HEK293 (cell line): ENCODE measurements around the gene ABCG8.

Experiments
- CTCF ChIA-PET: fragments of 350-600 bp; formaldehyde crosslinking; extraction: SDS; loops from one replicate; lab custom pipeline; 2021; ENCODE audit warnings: antibody characterized with exemption; lab: Yijun Ruan, JAX
- POLR2A ChIA-PET: fragments of 300-600 bp; formaldehyde crosslinking; extraction: SDS; loops from one replicate; lab custom pipeline; 2020; ENCODE audit warnings: antibody characterized with exemption, inconsistent platforms; lab: Yijun Ruan, JAX
- H3K27ac ChIP-seq: fragments of 200-500 bp; sonication (Bioruptor generic); 2 replicates; pipeline ENCODE4 v1.5.1; 2014; ENCODE audit warnings: low read depth, low read length, control low read depth, inconsistent platforms; ENCODE audit errors: extremely low read depth
- H3K36me3 ChIP-seq, 2 experiments: fragments of 200-500 bp in 1 of 2; sonication (Bioruptor generic) in 1 of 2; 1 replicate in 1 of 2; 2 replicates in 1 of 2; pipeline ENCODE4 v1.5.1; 2014 to 2017; ENCODE audit warnings: inconsistent platforms in 2 of 2, low read length in 2 of 2; ENCODE audit not compliant: control insufficient read depth in 2 of 2, insufficient read depth in 1 of 2
- H3K4me1 ChIP-seq: fragments of 200-500 bp; sonication (Bioruptor generic); 2 replicates; pipeline ENCODE4 v1.5.1; 2014; ENCODE audit warnings: mild to moderate bottlenecking, low read length, inconsistent platforms; ENCODE audit not compliant: control insufficient read depth, insufficient read depth
- H3K4me3 ChIP-seq: 2 replicates; pipeline ENCODE4 v1.5.1; 2011; ENCODE audit warnings: low read depth, mild to moderate bottlenecking, control low read depth, low read length, moderate library complexity
- H3K9me3 ChIP-seq: fragments of 200-500 bp; sonication (Bioruptor generic); 2 replicates; pipeline ENCODE4 v1.5.1; 2014; ENCODE audit warnings: low read depth, low read length, inconsistent platforms; ENCODE audit not compliant: control insufficient read depth, insufficient read depth
- ATF2 ChIP-seq: fragments of 450-650 bp; formaldehyde crosslinking; IDR thresholded peaks from 2 replicates; pipeline ENCODE4 v1.5.1; 2016; ENCODE audit warnings: missing biosample characterization, missing genetic modification characterization, low read depth
- BCL6B ChIP-seq: fragments of 450-650 bp; formaldehyde crosslinking; IDR thresholded peaks from 2 replicates; pipeline ENCODE4 v1.5.1; 2017; ENCODE audit warnings: missing biosample characterization, missing genetic modification characterization
- GLI2 ChIP-seq: fragments of 450-650 bp; formaldehyde crosslinking; IDR thresholded peaks from 2 replicates; pipeline ENCODE4; 2017; ENCODE audit warnings: missing biosample characterization, missing genetic modification characterization, low read depth, borderline replicate concordance
- HIC1 ChIP-seq: fragments of 450-650 bp; formaldehyde crosslinking; IDR thresholded peaks from 2 replicates; pipeline ENCODE4 v1.5.1; 2016; ENCODE audit warnings: missing biosample characterization, missing genetic modification characterization
- IKZF3 ChIP-seq: fragments of 450-650 bp; IDR thresholded peaks from 2 replicates; pipeline ENCODE4 v1.5.0; 2018; ENCODE audit warnings: missing biosample characterization, mild to moderate bottlenecking, missing genetic modification characterization, moderate library complexity
- KLF10 ChIP-seq: fragments of 450-650 bp; IDR thresholded peaks from 2 replicates; pipeline ENCODE4 v1.5.1; 2018; ENCODE audit warnings: missing biosample characterization, mild to moderate bottlenecking, missing genetic modification characterization
- PRDM1 ChIP-seq: fragments of 450-650 bp; formaldehyde crosslinking; IDR thresholded peaks from 2 replicates; pipeline ENCODE4; 2016; ENCODE audit warnings: missing biosample characterization, missing genetic modification characterization
- ZBTB48 ChIP-seq: fragments of 450-650 bp; formaldehyde crosslinking; IDR thresholded peaks from 2 replicates; pipeline ENCODE4 v1.5.1; 2016; ENCODE audit warnings: missing biosample characterization, missing genetic modification characterization
- ZIC2 ChIP-seq: fragments of 450-650 bp; formaldehyde crosslinking; IDR thresholded peaks from 2 replicates; pipeline ENCODE4 v1.5.1; 2016; ENCODE audit warnings: missing biosample characterization, missing genetic modification characterization
- ZNF132 ChIP-seq: fragments of 450-650 bp; formaldehyde crosslinking; IDR thresholded peaks from 2 replicates; pipeline ENCODE4 v1.5.1; 2017; ENCODE audit warnings: missing biosample characterization, missing genetic modification characterization, borderline replicate concordance
- ZNF138 ChIP-seq: fragments of 450-650 bp; formaldehyde crosslinking; IDR thresholded peaks from 2 replicates; pipeline ENCODE4 v1.5.1; 2016; ENCODE audit warnings: missing biosample characterization, missing genetic modification characterization, borderline replicate concordance
- ZNF214 ChIP-seq: fragments of 450-650 bp; formaldehyde crosslinking; IDR thresholded peaks from 2 replicates; pipeline ENCODE4 v1.5.1; 2017; ENCODE audit warnings: missing biosample characterization, mild to moderate bottlenecking, missing genetic modification characterization, borderline replicate concordance
- ZNF223 ChIP-seq: fragments of 450-650 bp; formaldehyde crosslinking; IDR thresholded peaks from 2 replicates; pipeline ENCODE4 v1.5.1; 2016; ENCODE audit warnings: missing biosample characterization, missing genetic modification characterization
- ZNF23 ChIP-seq: fragments of 450-650 bp; formaldehyde crosslinking; IDR thresholded peaks from 2 replicates; pipeline ENCODE4 v1.5.1; 2016; ENCODE audit warnings: missing biosample characterization, missing genetic modification characterization, borderline replicate concordance
- ZNF239 ChIP-seq: fragments of 450-650 bp; formaldehyde crosslinking; IDR thresholded peaks from 2 replicates; pipeline ENCODE4 v1.5.1; 2016; ENCODE audit warnings: missing biosample characterization, missing genetic modification characterization
- ZNF362 ChIP-seq: fragments of 450-650 bp; formaldehyde crosslinking; IDR thresholded peaks from 2 replicates; pipeline ENCODE4 v1.5.1; 2016; ENCODE audit warnings: missing biosample characterization, missing genetic modification characterization
- ZNF398 ChIP-seq: fragments of 450-650 bp; formaldehyde crosslinking; IDR thresholded peaks from 2 replicates; pipeline ENCODE4 v1.5.1; 2017; ENCODE audit warnings: missing biosample characterization, missing genetic modification characterization
- ZNF433 ChIP-seq: fragments of 450-650 bp; formaldehyde crosslinking; IDR thresholded peaks from 2 replicates; pipeline ENCODE4 v1.5.1; 2016; ENCODE audit warnings: missing biosample characterization, missing genetic modification characterization, low read depth
- ZNF510 ChIP-seq: fragments of 450-650 bp; formaldehyde crosslinking; IDR thresholded peaks from 2 replicates; pipeline ENCODE4 v1.5.1; 2018; ENCODE audit warnings: mild to moderate bottlenecking, missing genetic modification characterization, missing biosample characterization; ENCODE audit not compliant: insufficient replicate concordance
- ZNF549 ChIP-seq: fragments of 450-650 bp; IDR thresholded peaks from 2 replicates; pipeline ENCODE4 v1.5.1; 2018; ENCODE audit warnings: missing biosample characterization, missing genetic modification characterization, mild to moderate bottlenecking, inconsistent platforms, moderate library complexity
- ZNF830 ChIP-seq: fragments of 450-650 bp; IDR thresholded peaks from 2 replicates; pipeline ENCODE4 v1.5.0; 2018; ENCODE audit warnings: missing biosample characterization, missing genetic modification characterization, low read depth, mild to moderate bottlenecking, moderate library complexity

The ABCG8 gene

GRCh38 chr2:43824951-43825493 is 13.7 kb upstream of the ABCG8 start (continued):
- no peak for TF ChIP-seq ZNF830 (tag by site-specific recombination)

GRCh38 chr2:43825841-43826240 is 12.9 kb upstream of the ABCG8 start:
- no peaks in the 10 kb centered on the region for H3K4me1 ChIP-seq
- no peaks in the 10 kb centered on the region for H3K36me3 ChIP-seq
- TF ChIP-seq KLF10 (tag by site-specific recombination) (no peak), ZNF549 (tag by site-specific recombination) (no peak), ZNF433 (tag by site-specific recombination) (no peak), ZNF362 (no peak), ATF2 (tag by site-specific recombination) (no peak), PRDM1 (no peak), HIC1 (tag by site-specific recombination) (no peak), ZNF398 (tag by site-specific recombination) (no peak), ZIC2 (tag by site-specific recombination) (no peak), ZNF239 (no peak), BCL6B (no peak), ZNF510 (no peak)
- H3K4me3 ChIP-seq: no peak overlapping the region
- ChIA-PET POLR2A (no interaction called here), CTCF (no interaction called here)
- no peak overlapping the region for H3K27ac ChIP-seq
- H3K9me3 ChIP-seq: no peaks in the 10 kb centered on the region

GRCh38 chr2:43826305-43827250 is 12.2 kb upstream of the ABCG8 start:
- Histone ChIP-seq H3K9me3 (no peaks in the 10 kb centered on the region), H3K4me3 (no peak overlapping the region), H3K27ac (no peak overlapping the region), H3K4me1 (no peaks in the 10 kb centered on the region), H3K36me3 (no peaks in the 10 kb centered on the region)
- CTCF ChIA-PET: no interaction called here
- POLR2A ChIA-PET: no interaction called here
- TF ChIP-seq ZNF223 (tag by site-specific recombination): no peak
- no peak for TF ChIP-seq ZNF23 (tag by site-specific recombination)
- no peak for TF ChIP-seq ZNF132 (tag by site-specific recombination)
- TF ChIP-seq ZBTB48 (tag by site-specific recombination): no peak
- TF ChIP-seq IKZF3 (tag by site-specific recombination): no peak
- no peak for TF ChIP-seq ZNF214 (tag by site-specific recombination)
- TF ChIP-seq ZNF239: no peak
- no peak for TF ChIP-seq GLI2 (tag by site-specific recombination)
- no peak for TF ChIP-seq ZNF138
